Measurements from ENCODE around the gene BAIAP2. TPM values are rescaled to one million over a fixed set of nuclear protein-coding genes. Genes with fewer than 3 reads are reported as not detected.

Gene BAIAP2
- total and polyA plus RNA-seq, 2 of the 13 experiments (the other 11 are each of a cell fraction or from before 2014, with no cell fraction given) = 22.5 to 24.0 TPM

- TF ChIP-seq ZFP37 (CRISPR knock-in tag; IDR thresholded peaks at IDR 0.05; ENCODE audit: borderline replicate concordance) (peak; percentile 97; the same call in 1 of the 2 replicates), ZNF720 (CRISPR knock-in tag; IDR thresholded peaks at IDR 0.05) (no peak), MAX (IDR thresholded peaks at IDR 0.05) (peak; percentile 100), ZNF772 (CRISPR knock-in tag; IDR thresholded peaks at IDR 0.05) (peak; percentile 100), BORCS8-MEF2B (CRISPR knock-in tag; IDR thresholded peaks at IDR 0.05) (peak; percentile 91), ZNF225 (CRISPR knock-in tag; IDR thresholded peaks at IDR 0.05) (no peak), HES4 (CRISPR knock-in tag; IDR thresholded peaks at IDR 0.05; ENCODE audit: borderline replicate concordance) (peak; percentile 93), UBTF (CRISPR knock-in tag; IDR thresholded peaks at IDR 0.05) (peak; percentile 78), ZBTB4 (CRISPR knock-in tag; IDR thresholded peaks at IDR 0.05; ENCODE audit: borderline replicate concordance) (peak; percentile 92), NR1H2 (CRISPR knock-in tag; IDR thresholded peaks at IDR 0.05; ENCODE audit: borderline replicate concordance, low read depth) (peak; percentile 80; the same call in 1 of the 2 replicates), ZNF207 (IDR thresholded peaks at IDR 0.05; ENCODE audit: borderline replicate concordance) (no peak), ZNF501 (CRISPR knock-in tag; IDR thresholded peaks at IDR 0.05) (peak; percentile 94), SP1 (IDR thresholded peaks at IDR 0.05) (no peak), SP1 (CRISPR knock-in tag; IDR thresholded peaks at IDR 0.05) (peak; percentile 51), ZNF292 (CRISPR knock-in tag; IDR thresholded peaks at IDR 0.05; ENCODE audit: borderline replicate concordance, low read depth) (peak; percentile 78; the same call in 1 of the 2 replicates), KAT2B (IDR thresholded peaks at IDR 0.05; ENCODE audit: borderline replicate concordance, low read depth, low read length) (no peak), JUNB (CRISPR knock-in tag; IDR thresholded peaks at IDR 0.05; ENCODE audit: borderline replicate concordance) (no peak), CCDC6 (CRISPR knock-in tag; IDR thresholded peaks at IDR 0.05) (peak; percentile 97), NCOR1 (IDR thresholded peaks at IDR 0.05; ENCODE audit: borderline replicate concordance, low read length) (no peak), PAF1 (CRISPR knock-in tag; IDR thresholded peaks at IDR 0.05) (no peak), RARA (CRISPR knock-in tag; IDR thresholded peaks at IDR 0.05) (peak; percentile 96), HNF1B (CRISPR knock-in tag; IDR thresholded peaks at IDR 0.05) (peak; percentile 95), IRF1 (CRISPR knock-in tag; IDR thresholded peaks at IDR 0.05; ENCODE audit: low read depth) (0 out of 2 replicates have a peak, but pooled peaks have one; percentile 65)
Measured at GRCh38 chr17:81083125-81083765, 48.3 kb downstream of the BAIAP2 start (continued).
